GM23248 (cell line): Measurements from ENCODE around the gene DDX28. TPM values are rescaled to one million over a fixed set of nuclear protein-coding genes. Genes with fewer than 3 reads are reported as not detected.

Experiments
- DNase-seq: peaks from one replicate; pipeline ENCODE4 v3.0.0-alpha.2; 2015
- H2AFZ ChIP-seq: fragments of 200-600 bp; sonication (generic); 2 replicates; pipeline ENCODE4 v1.6.1; 2016; ENCODE audit warnings: antibody characterized with exemption
- H3F3A ChIP-seq: fragments of 200-600 bp; sonication (generic); 2 replicates; pipeline ENCODE4 v1.6.1; 2016; ENCODE audit warnings: mild to moderate bottlenecking, antibody characterized with exemption, mixed run types; ENCODE audit not compliant: insufficient read depth
- H3K27ac ChIP-seq: fragments of 200-600 bp; sonication (generic); 2 replicates; pipeline ENCODE4 v1.5.1; 2016; ENCODE audit warnings: mild to moderate bottlenecking
- H3K27me3 ChIP-seq: fragments of 200-600 bp; sonication (generic); replicated peaks from 2 replicates; pipeline ENCODE4 v1.6.1; 2016; ENCODE audit warnings: mild to moderate bottlenecking; ENCODE audit not compliant: insufficient read depth
- H3K36me3 ChIP-seq: fragments of 200-600 bp; sonication (generic); 2 replicates; pipeline ENCODE4 v1.6.1; 2016; ENCODE audit warnings: low read depth, mild to moderate bottlenecking
- H3K4me1 ChIP-seq: fragments of 200-600 bp; sonication (generic); 2 replicates; pipeline ENCODE4 v1.6.1; 2016; ENCODE audit warnings: mild to moderate bottlenecking; ENCODE audit not compliant: insufficient read depth
- H3K4me2 ChIP-seq: fragments of 200-600 bp; sonication (generic); one replicate; pipeline ENCODE4 v1.6.1; 2016; ENCODE audit warnings: mild to moderate bottlenecking; ENCODE audit not compliant: unreplicated experiment
- H3K4me3 ChIP-seq: fragments of 200-600 bp; sonication (generic); 2 replicates; pipeline ENCODE4 v1.5.1; 2016; ENCODE audit warnings: mild to moderate bottlenecking
- H3K79me2 ChIP-seq: fragments of 200-600 bp; sonication (generic); 2 replicates; pipeline ENCODE4 v1.6.1; 2016; ENCODE audit warnings: mild to moderate bottlenecking; ENCODE audit not compliant: insufficient read depth
- H3K9ac ChIP-seq: fragments of 200-600 bp; sonication (generic); 2 replicates; pipeline ENCODE4 v1.6.1; 2016; ENCODE audit warnings: mild to moderate bottlenecking
- H3K9me2 ChIP-seq: fragments of 200-600 bp; sonication (generic); 2 replicates; pipeline ENCODE4 v1.6.1; 2016; ENCODE audit warnings: mixed run types, mild to moderate bottlenecking, moderate library complexity; ENCODE audit not compliant: insufficient read depth
- H3K9me3 ChIP-seq: fragments of 200-600 bp; sonication (generic); one replicate; pipeline ENCODE4 v1.6.1; 2017; ENCODE audit warnings: low read depth
- H4K20me1 ChIP-seq: fragments of 200-600 bp; sonication (generic); 2 replicates; pipeline ENCODE4 v1.6.0; 2016; ENCODE audit not compliant: insufficient read depth
- EZH2 ChIP-seq: fragments of 200-600 bp; sonication (generic); IDR thresholded peaks from 2 replicates; pipeline ENCODE4 v1.6.1; 2018; ENCODE audit warnings: antibody characterized with exemption, mild to moderate bottlenecking; ENCODE audit not compliant: insufficient read depth, poor library complexity, severe bottlenecking
- EZH2phosphoT487 ChIP-seq: fragments of 200-600 bp; sonication (generic); IDR thresholded peaks from 2 replicates; pipeline ENCODE4 v1.6.1; 2018; ENCODE audit warnings: antibody characterized with exemption, moderate library complexity, mild to moderate bottlenecking, low read depth; ENCODE audit not compliant: insufficient read depth
- WGBS, 2 experiments: methylation state at CpG; one replicate each; pipeline ENCODE4 v1.1.6; 2015 to 2017; ENCODE audit warnings: low lambda C conversion rate in 2 of 2, low coverage in 1 of 2; ENCODE audit errors: missing lambda C conversion rate in 2 of 2; 5-methylcytosine and 5-hydroxymethylcytosine counted together
- in situ Hi-C: fragments of 300-500 bp; cut with MboI; formaldehyde crosslinking; loops from 2 replicates; pipeline ENCODE4 v1.15.0; 2020
- polyA plus RNA-seq: library from polyadenylated mRNA; unstranded; fragments of >200 nt; fragmentation: Nextera tagmentation; extraction: Ambion mirVana; gene quantifications from 2 replicates; pipeline ENCODE4 v1.2.1, GENCODE V29; 2016
- total RNA-seq: library from RNA; depleted of rRNA; stranded (reverse); fragments of >200 nt; shearing (Covaris generic); gene quantifications from 2 replicates; pipeline ENCODE4 v1.2.3, GENCODE V29; 2014

DDX28 gene
- total and polyA plus RNA-seq, 2 experiments from 2014 or later: 8.8 to 9.0 TPM

DNA sequence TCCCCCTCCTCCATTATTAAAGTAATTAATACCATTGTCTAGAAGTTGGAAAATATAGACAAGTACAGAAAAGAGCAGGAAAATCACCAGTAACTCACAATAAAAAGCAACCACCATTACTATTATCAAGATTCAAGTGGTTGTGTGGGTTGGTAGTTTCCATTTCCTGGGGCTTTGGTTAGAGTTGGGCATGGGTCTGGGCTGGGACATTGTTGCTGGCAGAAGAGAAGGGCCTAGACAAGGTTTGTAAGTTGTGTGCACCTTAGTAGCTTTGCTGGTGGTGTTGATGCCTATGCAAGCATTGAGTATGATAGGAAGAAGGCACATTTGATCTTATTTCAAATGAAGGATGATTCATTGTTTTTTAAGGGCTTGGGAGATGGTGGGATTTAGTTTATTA is 36.8 kb upstream of the DDX28 start:
- TF ChIP-seq EZH2 (no peak), EZH2phosphoT487 (no peak)
- H3K36me3 ChIP-seq: peaks cover 7% of the 10 kb centered on the region; the same call in 1 of the 2 replicates

DNA sequence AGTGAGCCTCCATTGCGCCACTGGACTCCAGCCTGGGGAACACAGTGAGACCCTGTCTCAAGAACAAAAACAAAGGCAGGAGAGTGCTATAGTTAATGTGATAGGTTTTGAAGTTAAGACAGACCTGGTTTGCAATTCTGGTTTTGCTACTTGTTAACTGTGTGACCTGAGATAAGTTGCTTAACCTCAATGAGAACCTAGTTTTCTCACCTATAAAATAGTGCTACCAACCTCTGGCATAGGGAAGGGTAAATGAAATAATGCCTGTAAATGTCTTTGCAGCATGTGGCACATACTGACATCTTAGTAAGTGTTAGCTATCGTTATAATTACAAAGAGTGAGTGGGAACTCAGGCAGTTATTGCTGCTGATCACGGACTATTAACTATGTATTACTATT is 32.4 kb upstream of the DDX28 start:
- DNase-seq: no peak
- Histone ChIP-seq H3K4me1 (no peaks in the 10 kb centered on the region), H3K36me3 (no peaks in the 10 kb centered on the region; the same call in 1 of the 2 replicates), H3K4me2 (no peak overlapping the region), H3K27ac (no peak overlapping the region), H3K4me3 (no peak overlapping the region), H3F3A (no peaks in the 10 kb centered on the region), H3K27me3 (no peaks in the 10 kb centered on the region), H3K9me3 (no peaks in the 10 kb centered on the region), H3K9me2 (no peaks in the 10 kb centered on the region), H3K9ac (no peak overlapping the region), H2AFZ (no peak overlapping the region), H4K20me1 (no peaks in the 10 kb centered on the region), H3K79me2 (no peaks in the 10 kb centered on the region)
- TF ChIP-seq EZH2 (no peak), EZH2phosphoT487 (no peak)
- in situ Hi-C loops: no loop called here
- 69 to 70% methylated on average over 3 of the region's 3 CpGs for WGBS, 2 experiments

More for the DNA sequence above, 36.8 kb upstream of the DDX28 start:
- H3K4me3 ChIP-seq: no peak overlapping the region
- no peak overlapping the region for H3K27ac ChIP-seq
- DNase-seq: no peak
- no peak overlapping the region for H3K4me2 ChIP-seq
- H3K9me2 ChIP-seq: no peaks in the 10 kb centered on the region
- no peaks in the 10 kb centered on the region for H3K9me3 ChIP-seq
- H4K20me1 ChIP-seq: no peaks in the 10 kb centered on the region
- peaks cover 15% of the 10 kb centered on the region for H3F3A ChIP-seq
- in situ Hi-C loops: no loop called here
- no peak overlapping the region for H3K9ac ChIP-seq
- peaks cover 11% of the 10 kb centered on the region for H3K4me1 ChIP-seq
- no peak overlapping the region for H2AFZ ChIP-seq
- no peaks in the 10 kb centered on the region for H3K27me3 ChIP-seq
- no peaks in the 10 kb centered on the region for H3K79me2 ChIP-seq

DNA sequence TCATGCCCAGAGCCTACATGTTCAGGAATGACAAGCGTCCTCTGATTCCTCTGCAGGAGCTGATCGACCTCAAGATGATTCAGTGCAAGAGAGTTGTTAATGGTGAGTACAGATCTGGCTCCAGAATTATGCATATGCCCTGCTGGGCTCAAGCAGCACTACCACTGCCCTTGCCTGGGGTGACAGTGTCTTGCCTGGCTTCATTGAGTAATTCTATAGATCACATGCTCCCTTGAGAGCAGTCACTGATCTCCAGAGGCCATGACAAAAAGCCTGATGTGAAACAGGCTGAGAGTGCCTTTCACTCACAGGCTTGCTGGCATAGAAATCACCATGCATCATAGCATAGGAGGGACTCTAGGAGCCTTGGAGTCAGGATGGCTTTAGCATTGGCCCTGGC is 26.4 kb upstream of the DDX28 start:
- H4K20me1 ChIP-seq: no peaks in the 10 kb centered on the region
- H3K9me3 ChIP-seq: no peaks in the 10 kb centered on the region
- no peak overlapping the region for H3K9ac ChIP-seq
- no peak overlapping the region for H3K4me2 ChIP-seq
- DNase-seq: no peak
- H3K9me2 ChIP-seq: no peaks in the 10 kb centered on the region
- H3F3A ChIP-seq: no peaks in the 10 kb centered on the region
- H2AFZ ChIP-seq: no peak overlapping the region
- no peaks in the 10 kb centered on the region for H3K79me2 ChIP-seq
- 96 to 97% methylated on average over 2 of the region's 2 CpGs for WGBS, 2 experiments
- no peaks in the 10 kb centered on the region; the same call in 1 of the 2 replicates for H3K36me3 ChIP-seq
- H3K4me3 ChIP-seq: no peak overlapping the region
- in situ Hi-C loops: no loop called here
- H3K27me3 ChIP-seq: no peaks in the 10 kb centered on the region
- H3K27ac ChIP-seq: no peak overlapping the region
- no peak for TF ChIP-seq EZH2phosphoT487
- TF ChIP-seq EZH2: no peak
- H3K4me1 ChIP-seq: no peaks in the 10 kb centered on the region

DNA sequence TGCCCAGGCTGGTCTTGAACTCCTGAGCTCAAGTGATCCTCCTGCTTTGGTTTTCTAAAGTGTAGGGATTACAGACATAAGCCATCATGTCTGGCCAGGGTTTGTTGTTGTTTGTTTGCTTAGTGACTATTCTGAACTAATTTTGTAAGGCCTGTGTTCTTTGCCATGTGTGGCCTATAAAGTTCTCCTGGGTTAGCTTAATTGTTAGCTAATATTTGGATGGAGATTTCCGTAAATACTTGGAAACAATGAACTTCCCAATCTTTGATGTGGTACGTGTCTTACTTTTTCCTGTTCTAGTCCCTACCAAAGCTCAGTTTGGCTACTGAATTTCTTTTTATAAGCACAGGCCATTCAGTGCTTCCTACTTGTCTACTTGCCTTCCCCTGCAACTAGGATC is 25.0 kb upstream of the DDX28 start:
- Histone ChIP-seq H2AFZ (no peak overlapping the region), H3K9ac (no peak overlapping the region), H3K27ac (no peak overlapping the region), H3K4me2 (no peak overlapping the region), H3F3A (no peaks in the 10 kb centered on the region), H3K79me2 (no peaks in the 10 kb centered on the region), H3K4me3 (no peak overlapping the region), H3K9me3 (no peaks in the 10 kb centered on the region), H3K36me3 (no peaks in the 10 kb centered on the region), H3K27me3 (no peaks in the 10 kb centered on the region), H4K20me1 (no peaks in the 10 kb centered on the region), H3K4me1 (no peaks in the 10 kb centered on the region), H3K9me2 (no peaks in the 10 kb centered on the region)
- no peak for DNase-seq
- in situ Hi-C loops: no loop called here
- TF ChIP-seq EZH2phosphoT487 (no peak), EZH2 (no peak)
- WGBS, 2 experiments: 94 to 97% methylated on average over 2 of the region's 2 CpGs

DNA sequence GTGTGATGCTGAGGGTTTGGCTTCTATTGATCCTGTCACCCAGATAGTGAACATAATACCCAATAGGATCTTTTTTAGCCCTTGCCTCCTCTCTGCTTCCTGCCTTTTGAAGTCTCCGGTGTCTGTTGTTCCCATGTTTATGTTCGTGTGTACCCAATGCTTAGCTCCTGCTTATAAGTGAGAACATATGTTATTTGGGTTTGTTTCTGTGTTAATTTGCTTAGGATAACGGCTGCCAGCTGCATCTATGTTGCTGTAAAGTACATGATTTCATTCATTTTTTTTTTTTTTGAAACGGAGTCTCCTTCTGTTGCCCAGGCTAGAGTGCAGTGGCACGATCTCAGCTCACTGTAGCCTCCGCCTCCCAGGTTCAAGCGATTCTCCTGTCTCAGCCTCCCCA is 23.1 kb upstream of the DDX28 start:
- Histone ChIP-seq H3K27ac (no peak overlapping the region), H3K4me1 (no peaks in the 10 kb centered on the region), H4K20me1 (no peaks in the 10 kb centered on the region), H3K36me3 (no peaks in the 10 kb centered on the region), H3K9me3 (no peaks in the 10 kb centered on the region), H3K4me3 (no peak overlapping the region), H3K27me3 (no peaks in the 10 kb centered on the region), H3K4me2 (no peak overlapping the region), H2AFZ (no peak overlapping the region), H3K9me2 (no peaks in the 10 kb centered on the region), H3F3A (no peaks in the 10 kb centered on the region), H3K9ac (no peak overlapping the region), H3K79me2 (no peaks in the 10 kb centered on the region)
- in situ Hi-C loops: no loop called here
- 50 to 55% methylated on average over 7 of the region's 7 CpGs for WGBS, 2 experiments
- TF ChIP-seq EZH2 (no peak), EZH2phosphoT487 (no peak)
- no peak for DNase-seq
